ENCODE data around the gene SLC6A18.
"Not testable (repeated sequence)": the region's sequence is repeated elsewhere in the genome, so short reads cannot be mapped to it uniquely, and the experiment has no call there.

SLC6A18 gene

GRCh38 chr5:1227667-1228066, 2.5 kb downstream of the SLC6A18 start:
- in situ Hi-C loops (cut with MboI; ENCODE audit: low pct_unique_long_range_greater_than_20kb, low sequenced_read_pairs, unreplicated experiment) = no loop called here
- DNase-seq (ENCODE audit: low spot score) = no peak
- no peak for TF ChIP-seq CTCF (IDR thresholded peaks at IDR 0.05; ENCODE audit: extremely low read depth, insufficient read depth, missing control alignments)

- in situ Hi-C loops (cut with MboI; ENCODE audit: low pct_unique_long_range_greater_than_20kb, low sequenced_read_pairs, unreplicated experiment) = no loop called here
- no peak for TF ChIP-seq CTCF (IDR thresholded peaks at IDR 0.05; ENCODE audit: extremely low read depth, insufficient read depth, missing control alignments)
- DNase-seq (ENCODE audit: low spot score) = no peak
These were observed 2.9 kb downstream of the SLC6A18 start for GRCh38 chr5:1228120-1228519.

- in situ Hi-C loops (cut with MboI; ENCODE audit: low pct_unique_long_range_greater_than_20kb, low sequenced_read_pairs, unreplicated experiment); DNase-seq (ENCODE audit: low spot score): not testable (repeated sequence)
These were observed 3.8 kb downstream of the SLC6A18 start for GRCh38 chr5:1229023-1229422.

- DNase-seq (ENCODE audit: low spot score) = no peak
- no peak for TF ChIP-seq CTCF (IDR thresholded peaks at IDR 0.05; ENCODE audit: extremely low read depth, insufficient read depth, missing control alignments)
- in situ Hi-C loops (cut with MboI; ENCODE audit: low pct_unique_long_range_greater_than_20kb, low sequenced_read_pairs, unreplicated experiment) = no loop called here
These were observed 4.6 kb downstream of the SLC6A18 start for GRCh38 chr5:1229822-1230221.

GRCh38 chr5:1230551-1230950, 5.4 kb downstream of the SLC6A18 start:
- in situ Hi-C loops (cut with MboI; ENCODE audit: low pct_unique_long_range_greater_than_20kb, low sequenced_read_pairs, unreplicated experiment) = no loop called here
- TF ChIP-seq CTCF (IDR thresholded peaks at IDR 0.05; ENCODE audit: extremely low read depth, insufficient read depth, missing control alignments) = no peak
- DNase-seq (ENCODE audit: low spot score) = no peak

GRCh38 chr5:1231354-1231905, 6.2 kb downstream of the SLC6A18 start:
- no peak for TF ChIP-seq CTCF (IDR thresholded peaks at IDR 0.05; ENCODE audit: extremely low read depth, insufficient read depth, missing control alignments)
- in situ Hi-C loops (cut with MboI; ENCODE audit: low pct_unique_long_range_greater_than_20kb, low sequenced_read_pairs, unreplicated experiment) = no loop called here
- no peak for DNase-seq (ENCODE audit: low spot score)

- no peak for DNase-seq (ENCODE audit: low spot score)
- in situ Hi-C loops (cut with MboI; ENCODE audit: low pct_unique_long_range_greater_than_20kb, low sequenced_read_pairs, unreplicated experiment) = no loop called here
- no peak for TF ChIP-seq CTCF (IDR thresholded peaks at IDR 0.05; ENCODE audit: extremely low read depth, insufficient read depth, missing control alignments)
These were observed 7.6 kb downstream of the SLC6A18 start for GRCh38 chr5:1232780-1233179.
